H9 (cell line): ENCODE measurements around the gene CES2. TPM values are rescaled to one million over a fixed set of nuclear protein-coding genes. Genes with fewer than 3 reads are reported as not detected.

ENCODE experiments used
- DNase-seq: peaks from one replicate; pipeline ENCODE4 v3.0.0-alpha.2; 2017
- H2AFZ ChIP-seq: one replicate; pipeline ENCODE4 v1.6.1; 2013; ENCODE audit warnings: mild to moderate bottlenecking, low read length, control low read depth, moderate library complexity
- H2AK5ac ChIP-seq: 2 replicates; pipeline ENCODE4 v1.6.1; 2013; ENCODE audit warnings: low read length, control low read depth, mixed read lengths; ENCODE audit not compliant: insufficient read length
- H2BK120ac ChIP-seq: one replicate; pipeline ENCODE4 v1.6.1; 2013; ENCODE audit warnings: low read depth, mild to moderate bottlenecking, low read length, control low read depth, inconsistent platforms; ENCODE audit not compliant: poor library complexity, severe bottlenecking
- H2BK12ac ChIP-seq: 2 replicates; pipeline ENCODE4 v1.6.1; 2013; ENCODE audit warnings: low read length, control low read depth, mixed read lengths, low read depth; ENCODE audit not compliant: insufficient read length
- H2BK15ac ChIP-seq: 2 replicates; pipeline ENCODE4 v1.6.1; 2013; ENCODE audit warnings: low read depth, low read length, control low read depth
- H2BK20ac ChIP-seq: one replicate; pipeline ENCODE4 v1.6.1; 2013; ENCODE audit warnings: low read depth, mild to moderate bottlenecking, low read length, control low read depth, inconsistent platforms; ENCODE audit not compliant: poor library complexity, severe bottlenecking
- H2BK5ac ChIP-seq: 2 replicates; pipeline ENCODE4 v1.6.1; 2013; ENCODE audit warnings: low read length, control low read depth, mixed read lengths; ENCODE audit not compliant: insufficient read length
- H3K14ac ChIP-seq: 2 replicates; pipeline ENCODE4 v1.6.1; 2013; ENCODE audit warnings: low read length, control low read depth; ENCODE audit not compliant: insufficient read depth
- H3K18ac ChIP-seq: 2 replicates; pipeline ENCODE4 v1.6.1; 2013; ENCODE audit warnings: low read depth, mild to moderate bottlenecking, mixed read lengths, low read length, control low read depth; ENCODE audit not compliant: insufficient read length
- H3K23ac ChIP-seq: 2 replicates; pipeline ENCODE4 v1.6.1; 2013; ENCODE audit warnings: low read length, control low read depth, mixed read lengths, low read depth; ENCODE audit not compliant: insufficient read length
- H3K23me2 ChIP-seq: 2 replicates; pipeline ENCODE4 v1.6.1; 2013; ENCODE audit warnings: low read depth, mild to moderate bottlenecking, mixed read lengths, low read length, control low read depth; ENCODE audit not compliant: insufficient read length, poor library complexity, severe bottlenecking
- H3K27ac ChIP-seq: 2 replicates; pipeline ENCODE4 v1.5.1; 2013; ENCODE audit warnings: low read length, control low read depth, mixed read lengths, low read depth; ENCODE audit not compliant: insufficient read length
- H3K27me3 ChIP-seq: 2 replicates; pipeline ENCODE4 v1.6.1; 2013; ENCODE audit warnings: low read length, control low read depth, inconsistent platforms; ENCODE audit not compliant: insufficient read depth
- H3K4ac ChIP-seq: 2 replicates; pipeline ENCODE4 v1.6.1; 2013; ENCODE audit warnings: low read depth, mild to moderate bottlenecking, control low read depth, inconsistent platforms, low read length, moderate library complexity
- H3K4me1 ChIP-seq: 2 replicates; pipeline ENCODE4 v1.6.1; 2013; ENCODE audit warnings: low read length, control low read depth, inconsistent platforms; ENCODE audit not compliant: insufficient read depth
- H3K4me2 ChIP-seq: 2 replicates; pipeline ENCODE4 v1.6.1; 2013; ENCODE audit warnings: low read length, control low read depth, mixed read lengths; ENCODE audit not compliant: insufficient read length, insufficient read depth
- H3K56ac ChIP-seq: 2 replicates; pipeline ENCODE4 v1.6.1; 2013; ENCODE audit warnings: low read depth, mild to moderate bottlenecking, mixed read lengths, low read length, control low read depth; ENCODE audit not compliant: insufficient read length
- H3K79me1 ChIP-seq: 2 replicates; pipeline ENCODE4 v1.6.1; 2013; ENCODE audit warnings: low read depth, mild to moderate bottlenecking, moderate library complexity, low read length, control low read depth, inconsistent platforms; ENCODE audit not compliant: insufficient read depth, poor library complexity, severe bottlenecking
- H3K79me2 ChIP-seq: 2 replicates; pipeline ENCODE4 v1.6.1; 2013; ENCODE audit warnings: low read length, control low read depth, inconsistent platforms; ENCODE audit not compliant: insufficient read depth
- H3K9ac ChIP-seq: 2 replicates; pipeline ENCODE4 v1.6.1; 2013; ENCODE audit warnings: low read length, control low read depth, mixed read lengths; ENCODE audit not compliant: insufficient read length; ENCODE audit errors: extremely low read depth
- H3K9me3 ChIP-seq: one replicate; pipeline ENCODE4 v1.6.1; 2013; ENCODE audit warnings: low read depth, low read length, inconsistent platforms; ENCODE audit not compliant: control insufficient read depth
- H3T11ph ChIP-seq: one replicate; pipeline ENCODE4 v1.6.1; 2013; ENCODE audit warnings: mild to moderate bottlenecking, low read length, control low read depth, inconsistent platforms
- H4K20me1 ChIP-seq: one replicate; pipeline ENCODE4 v1.6.1; 2013; ENCODE audit not compliant: control insufficient read depth, insufficient read length, insufficient read depth
- H4K5ac ChIP-seq: 2 replicates; pipeline ENCODE4 v1.6.1; 2013; ENCODE audit warnings: low read depth, mild to moderate bottlenecking, mixed read lengths, low read length, control low read depth; ENCODE audit not compliant: insufficient read length
- H4K8ac ChIP-seq: replicated peaks from 2 replicates; pipeline ENCODE4 v1.6.1; 2013; ENCODE audit warnings: low read length, control low read depth, mixed read lengths, low read depth; ENCODE audit not compliant: insufficient read length
- H4K91ac ChIP-seq: 2 replicates; pipeline ENCODE4 v1.6.1; 2013; ENCODE audit warnings: low read depth, mild to moderate bottlenecking, moderate library complexity, mixed read lengths, low read length, control low read depth; ENCODE audit not compliant: insufficient read length
- H3K27ac Mint-ChIP-seq, 3 experiments: 2 replicates in 2 of 3; 3 replicates in 1 of 3; pipeline ENCODE4 v1.8.0; 2020 to 2021; ENCODE audit warnings: mixed read lengths in 3 of 3, mild to moderate bottlenecking in 1 of 3, moderate library complexity in 1 of 3
- H3K27me3 Mint-ChIP-seq: 2 replicates; pipeline ENCODE4 v1.8.0; 2021; ENCODE audit warnings: low read depth, mild to moderate bottlenecking, moderate library complexity, mixed read lengths
- H3K36me3 Mint-ChIP-seq, 3 experiments: 2 replicates in 2 of 3; 3 replicates in 1 of 3; pipeline ENCODE4 v1.8.0; 2020 to 2021; ENCODE audit warnings: low read depth in 3 of 3, mixed read lengths in 3 of 3; ENCODE audit not compliant: insufficient read depth in 1 of 3
- H3K4me1 Mint-ChIP-seq, 2 experiments: 2 replicates each; pipeline ENCODE4 v1.8.0; 2020; ENCODE audit warnings: mixed read lengths in 2 of 2
- H3K4me3 Mint-ChIP-seq, 2 experiments: 2 replicates in 1 of 2; 3 replicates in 1 of 2; pipeline ENCODE4 v1.8.0; 2020 to 2021; ENCODE audit warnings: mild to moderate bottlenecking in 2 of 2, mixed read lengths in 2 of 2, moderate library complexity in 1 of 2
- H3K9me3 Mint-ChIP-seq, 2 experiments: 2 replicates in 1 of 2; 3 replicates in 1 of 2; pipeline ENCODE4 v1.8.0; 2020; ENCODE audit warnings: mild to moderate bottlenecking in 2 of 2, mixed read lengths in 2 of 2, moderate library complexity in 1 of 2
- WGBS: extraction: QIAGEN DNeasy Blood & Tissue Kit; methylation state at CpG from one replicate; pipeline ENCODE4 v1.1.7; 2013; ENCODE audit warnings: missing lambda C conversion rate, low lambda C conversion rate, mixed read lengths; ENCODE audit not compliant: insufficient read length; ENCODE audit errors: extremely low coverage; 5-methylcytosine and 5-hydroxymethylcytosine counted together
- total RNA-seq: library from RNA; stranded (reverse); gene quantifications from 2 replicates; pipeline ENCODE4 v1.2.1, GENCODE V29; 2021
- TF ChIP-seq, protein P1 (sequence below): fragments of 200-600 bp; sonication (generic); conservative IDR thresholded peaks from 3 replicates; pipeline ENCODE4 v1.8.0; 2021; ENCODE audit warnings: antibody characterized with exemption, mild to moderate bottlenecking

Gene CES2
- total RNA-seq, 1 experiment from 2014 or later, result 28.2 TPM

DNA sequence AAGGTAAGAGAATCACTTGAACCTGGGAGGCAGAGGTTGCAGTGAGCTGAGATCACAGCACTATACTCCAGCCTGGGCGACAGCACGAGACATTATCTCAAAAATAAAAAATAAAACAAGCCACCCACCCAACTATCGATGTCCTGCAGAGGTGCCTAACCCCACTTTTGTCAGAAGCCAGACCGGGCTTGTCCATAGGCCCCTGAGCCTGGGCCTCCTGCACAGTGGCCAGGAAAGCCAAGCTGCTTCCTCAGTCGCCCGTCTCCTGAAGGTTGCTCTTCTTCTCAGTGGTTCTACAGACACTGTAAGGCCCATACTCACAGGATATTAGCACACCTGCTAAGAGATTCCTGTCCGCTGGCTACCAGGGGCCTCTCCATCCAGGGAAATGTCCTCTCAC lies 11.2 kb downstream of the CES2 start:
- Histone ChIP-seq H2BK5ac (no peak overlapping the region), H3K56ac (no peak overlapping the region), H4K91ac (no peak overlapping the region), H3K79me1 (no peaks in the 10 kb centered on the region), H3K27ac (no peak overlapping the region), H3K23ac (no peak overlapping the region), H2BK20ac (no peak overlapping the region), H3K18ac (no peak overlapping the region), H3K9me3 (no peaks in the 10 kb centered on the region), H4K8ac (no peak overlapping the region), H3K79me2 (no peaks in the 10 kb centered on the region), H2BK12ac (no peak overlapping the region), H2AK5ac (no peak overlapping the region), H3K9ac (no peak overlapping the region), H2BK15ac (no peak overlapping the region), H4K5ac (no peak overlapping the region), H3K14ac (no peak overlapping the region), H4K20me1 (no peaks in the 10 kb centered on the region), H2BK120ac (no peak overlapping the region), H3K27me3 (peaks cover 14% of the 10 kb centered on the region; the same call in 1 of the 2 replicates), H3K23me2 (no peaks in the 10 kb centered on the region), H3K4me2 (no peak overlapping the region), H3K4me1 (no peaks in the 10 kb centered on the region), H3T11ph (no peak overlapping the region), H2AFZ (no peak overlapping the region), H3K4ac (no peak overlapping the region)
- Mint-ChIP-seq H3K9me3 (peaks cover 4% of the 10 kb centered on the region in 2 experiments; a peak in 3 of 5 replicates), H3K4me3 (no peak overlapping the region), H3K27ac (no peak overlapping the region), H3K36me3 (peaks cover 7 to 24% (median 23%) of the 10 kb centered on the region in 3 experiments; a peak in 6 of 7 replicates), H3K27me3 (peaks cover 5% of the 10 kb centered on the region), H3K4me1 (peaks cover 2 to 4% of the 10 kb centered on the region in 2 experiments; a peak in 2 of 4 replicates)
- no peak for DNase-seq
- TF ChIP-seq, protein P1, sequence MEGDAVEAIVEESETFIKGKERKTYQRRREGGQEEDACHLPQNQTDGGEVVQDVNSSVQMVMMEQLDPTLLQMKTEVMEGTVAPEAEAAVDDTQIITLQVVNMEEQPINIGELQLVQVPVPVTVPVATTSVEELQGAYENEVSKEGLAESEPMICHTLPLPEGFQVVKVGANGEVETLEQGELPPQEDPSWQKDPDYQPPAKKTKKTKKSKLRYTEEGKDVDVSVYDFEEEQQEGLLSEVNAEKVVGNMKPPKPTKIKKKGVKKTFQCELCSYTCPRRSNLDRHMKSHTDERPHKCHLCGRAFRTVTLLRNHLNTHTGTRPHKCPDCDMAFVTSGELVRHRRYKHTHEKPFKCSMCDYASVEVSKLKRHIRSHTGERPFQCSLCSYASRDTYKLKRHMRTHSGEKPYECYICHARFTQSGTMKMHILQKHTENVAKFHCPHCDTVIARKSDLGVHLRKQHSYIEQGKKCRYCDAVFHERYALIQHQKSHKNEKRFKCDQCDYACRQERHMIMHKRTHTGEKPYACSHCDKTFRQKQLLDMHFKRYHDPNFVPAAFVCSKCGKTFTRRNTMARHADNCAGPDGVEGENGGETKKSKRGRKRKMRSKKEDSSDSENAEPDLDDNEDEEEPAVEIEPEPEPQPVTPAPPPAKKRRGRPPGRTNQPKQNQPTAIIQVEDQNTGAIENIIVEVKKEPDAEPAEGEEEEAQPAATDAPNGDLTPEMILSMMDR, result no peak
- no CpG with 5 or more reads among the region's 7 CpGs for WGBS
